ENCODE results near the gene SVOP. TPM values are rescaled to one million over a fixed set of nuclear protein-coding genes. Genes with fewer than 3 reads are reported as not detected.
A peak's percentile ranks its signal among the peaks of the same experiment; 100 is the strongest.
"Not testable (repeated sequence)": the region's sequence is repeated elsewhere in the genome, so short reads cannot be mapped to it uniquely, and the experiment has no call there.

SVOP gene
- total RNA-seq, 3 donors from 2014 or later (not counting 1 experiment from before 2014, with no cell fraction given): not detected

DNA sequence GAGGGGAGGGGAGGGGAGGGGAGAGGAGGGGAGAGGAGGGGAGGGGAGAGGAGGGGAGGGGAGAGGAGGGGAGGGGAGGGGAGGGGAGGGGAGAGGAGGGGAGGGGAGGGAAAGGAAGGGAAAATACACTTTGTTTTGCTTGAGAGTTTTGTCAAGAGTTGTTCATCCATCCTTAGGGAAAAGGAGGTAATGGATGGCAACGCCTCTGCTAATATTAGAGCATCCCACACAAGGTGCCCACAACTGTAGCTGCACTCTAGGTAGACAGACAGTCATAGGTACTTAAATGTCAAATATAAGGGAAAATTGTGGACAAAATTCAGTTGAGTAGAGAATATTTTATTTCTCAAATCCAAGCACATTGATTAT is 161.0 kb downstream of the SVOP start:
- H3K36me3 ChIP-seq (ENCODE audit: control insufficient read depth, insufficient read depth, low read length): no peaks in the 10 kb centered on the region

DNA sequence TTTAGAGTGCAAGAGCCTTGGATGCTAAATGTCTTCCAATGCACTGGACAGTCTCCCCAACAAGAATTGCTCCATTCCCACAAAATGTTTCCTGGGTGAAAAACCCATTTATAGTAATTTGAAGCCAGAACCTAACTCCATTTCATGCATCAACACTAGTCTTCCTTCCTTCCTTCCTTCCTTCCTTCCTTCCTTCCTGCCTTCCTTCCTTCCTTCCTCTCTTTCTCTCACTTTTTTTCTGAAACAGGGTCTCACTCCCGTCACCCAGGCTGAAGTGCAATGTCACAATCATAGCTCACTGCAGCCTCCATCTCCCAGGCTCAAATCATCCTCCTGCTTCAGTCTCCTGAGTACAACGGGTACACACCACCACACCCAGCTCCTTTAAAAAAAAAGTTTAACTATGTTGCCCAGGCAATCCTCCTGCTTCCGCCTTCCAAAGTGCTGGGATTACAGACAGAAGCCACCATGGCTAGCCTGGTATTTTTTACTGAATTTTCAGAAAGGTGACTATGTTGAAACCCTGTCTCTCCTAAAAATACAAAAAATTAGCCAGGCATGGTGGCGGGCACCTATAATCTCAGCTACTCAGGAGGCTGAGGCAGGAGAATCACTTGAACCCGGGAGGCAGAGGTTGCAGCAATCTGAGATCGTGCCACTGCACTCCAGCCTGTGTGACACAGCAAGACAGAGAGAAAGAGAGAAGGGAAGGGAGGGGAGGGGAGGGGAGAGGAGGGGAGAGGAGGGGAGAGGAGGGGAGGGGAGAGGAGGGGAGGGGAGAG is 161.5 kb downstream of the SVOP start:
- peaks cover 39 to 41% of the 10 kb centered on the region in 2 donors for H3K4me1 Mint-ChIP-seq
- H3K4me1 ChIP-seq (ENCODE audit: control insufficient read depth, insufficient read depth, low read length): peaks cover 42% of the 10 kb centered on the region
- ATAC-seq; H3K27me3 ChIP-seq (ENCODE audit: control insufficient read depth, insufficient read depth, low read length); H3K4me3 ChIP-seq (ENCODE audit: low read length); H3K9me3 ChIP-seq (ENCODE audit: control insufficient read depth, insufficient read depth, low read length); H3K27ac ChIP-seq (ENCODE audit: low read length); H3K9me3 Mint-ChIP-seq; H3K27me3 Mint-ChIP-seq (ENCODE audit: low read depth in 2 of 2); H3K36me3 ChIP-seq (ENCODE audit: control insufficient read depth, insufficient read depth, low read length); intact Hi-C loops (cut with micrococcal nuclease); H3K36me3 Mint-ChIP-seq; DNase-seq: not testable (repeated sequence)
- 36% methylated on average over 6 of the region's 6 CpGs for WGBS (ENCODE audit: insufficient coverage)
- peak overlapping the region; percentile 90 for H3K4me3 Mint-ChIP-seq
- peak overlapping the region in 1 of 2 donors; percentile 90 for H3K27ac Mint-ChIP-seq

More for the DNA sequence above, 161.0 kb downstream of the SVOP start:
- peaks cover 36 to 37% of the 10 kb centered on the region in 2 donors for H3K4me1 Mint-ChIP-seq
- no peaks in the 10 kb centered on the region for H3K36me3 Mint-ChIP-seq
- Histone ChIP-seq H3K9me3 (ENCODE audit: control insufficient read depth, insufficient read depth, low read length) (no peaks in the 10 kb centered on the region), H3K4me1 (ENCODE audit: control insufficient read depth, insufficient read depth, low read length) (peaks cover 37% of the 10 kb centered on the region), H3K27ac (ENCODE audit: low read length) (no peak overlapping the region), H3K27me3 (ENCODE audit: control insufficient read depth, insufficient read depth, low read length) (no peaks in the 10 kb centered on the region), H3K4me3 (ENCODE audit: low read length) (no peak overlapping the region)
- no peaks in the 10 kb centered on the region for H3K9me3 Mint-ChIP-seq
- no peak overlapping the region for H3K4me3 Mint-ChIP-seq
- DNase-seq (no peak), ATAC-seq (no peak)
- H3K27me3 Mint-ChIP-seq (ENCODE audit: low read depth in 2 of 2): peaks cover 0 to 2% of the 10 kb centered on the region in 2 donors
- intact Hi-C loops (cut with micrococcal nuclease): no loop called here
- TF ChIP-seq, protein P1, sequence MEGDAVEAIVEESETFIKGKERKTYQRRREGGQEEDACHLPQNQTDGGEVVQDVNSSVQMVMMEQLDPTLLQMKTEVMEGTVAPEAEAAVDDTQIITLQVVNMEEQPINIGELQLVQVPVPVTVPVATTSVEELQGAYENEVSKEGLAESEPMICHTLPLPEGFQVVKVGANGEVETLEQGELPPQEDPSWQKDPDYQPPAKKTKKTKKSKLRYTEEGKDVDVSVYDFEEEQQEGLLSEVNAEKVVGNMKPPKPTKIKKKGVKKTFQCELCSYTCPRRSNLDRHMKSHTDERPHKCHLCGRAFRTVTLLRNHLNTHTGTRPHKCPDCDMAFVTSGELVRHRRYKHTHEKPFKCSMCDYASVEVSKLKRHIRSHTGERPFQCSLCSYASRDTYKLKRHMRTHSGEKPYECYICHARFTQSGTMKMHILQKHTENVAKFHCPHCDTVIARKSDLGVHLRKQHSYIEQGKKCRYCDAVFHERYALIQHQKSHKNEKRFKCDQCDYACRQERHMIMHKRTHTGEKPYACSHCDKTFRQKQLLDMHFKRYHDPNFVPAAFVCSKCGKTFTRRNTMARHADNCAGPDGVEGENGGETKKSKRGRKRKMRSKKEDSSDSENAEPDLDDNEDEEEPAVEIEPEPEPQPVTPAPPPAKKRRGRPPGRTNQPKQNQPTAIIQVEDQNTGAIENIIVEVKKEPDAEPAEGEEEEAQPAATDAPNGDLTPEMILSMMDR (IDR thresholded peaks at IDR 0.05): no peak
- 100% methylated on average over 1 of the region's 1 CpG for WGBS (ENCODE audit: insufficient coverage)
- H3K27ac Mint-ChIP-seq: no peak overlapping the region

DNA sequence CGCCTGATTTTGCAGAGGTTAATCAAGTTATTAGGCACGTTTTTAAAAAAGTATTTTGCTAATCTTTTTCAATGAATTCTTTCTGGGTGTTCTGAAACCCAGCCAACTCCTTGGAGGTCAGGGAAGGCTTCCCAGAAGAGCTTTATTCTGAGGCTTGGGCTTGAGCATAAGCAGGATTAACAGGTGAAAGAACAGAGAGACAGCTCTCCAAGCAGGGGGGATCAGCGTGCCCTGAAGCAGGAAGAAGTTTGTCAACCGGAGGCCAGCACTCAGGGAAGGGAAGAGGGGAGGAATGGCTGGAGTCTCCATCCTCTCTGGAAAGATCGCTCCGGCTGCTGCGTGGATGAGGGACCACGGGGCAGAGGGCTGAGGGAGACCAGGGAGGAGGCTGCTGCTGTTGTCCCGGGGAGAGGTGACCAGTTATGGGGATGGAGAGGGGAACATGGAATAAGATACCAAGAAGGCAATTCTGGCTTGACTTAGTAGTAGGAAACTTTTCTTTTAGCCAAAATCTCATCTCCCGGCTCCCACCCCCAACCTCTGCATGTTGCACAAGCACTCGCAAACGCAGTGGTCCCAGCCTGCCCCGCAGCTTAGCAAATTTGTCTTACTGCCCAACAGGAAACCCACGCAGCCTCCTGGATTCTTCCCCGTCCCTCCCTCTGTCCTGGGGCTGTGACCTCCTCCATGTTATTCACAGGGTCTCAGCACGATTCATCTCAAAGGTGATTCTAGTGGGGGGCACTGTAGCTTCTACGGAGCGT is 162.4 kb downstream of the SVOP start:
- peaks cover 0 to 2% of the 10 kb centered on the region in 2 donors for H3K27me3 Mint-ChIP-seq (ENCODE audit: low read depth in 2 of 2)
- Histone ChIP-seq H3K36me3 (ENCODE audit: control insufficient read depth, insufficient read depth, low read length) (no peaks in the 10 kb centered on the region), H3K4me1 (ENCODE audit: control insufficient read depth, insufficient read depth, low read length) (peaks cover 42% of the 10 kb centered on the region), H3K9me3 (ENCODE audit: control insufficient read depth, insufficient read depth, low read length) (no peaks in the 10 kb centered on the region), H3K4me3 (ENCODE audit: low read length) (peak overlapping the region; percentile 52), H3K27me3 (ENCODE audit: control insufficient read depth, insufficient read depth, low read length) (no peaks in the 10 kb centered on the region), H3K27ac (ENCODE audit: low read length) (no peak overlapping the region)
- WGBS (ENCODE audit: insufficient coverage): 14% methylated on average over 18 of the region's 18 CpGs
- TF ChIP-seq, protein P1 (IDR thresholded peaks at IDR 0.05): no peak
- peaks cover 44 to 49% of the 10 kb centered on the region in 2 donors for H3K4me1 Mint-ChIP-seq
- H3K9me3 Mint-ChIP-seq: no peaks in the 10 kb centered on the region
- no peak for ATAC-seq
- peak overlapping the region; percentile 87 to 90 for H3K27ac Mint-ChIP-seq
- peak in 1 of 2 donors; percentile 29 for DNase-seq
- peak overlapping the region; percentile 90 for H3K4me3 Mint-ChIP-seq
- H3K36me3 Mint-ChIP-seq: peaks cover 6% of the 10 kb centered on the region
- intact Hi-C loops (cut with micrococcal nuclease): no loop called here

Other genes starting within 250 kb of the SVOP start
- 10 to 100 TPM; 57.4 to 74.1 (median 66.6) TPM for gene SSH1, start 163.5 kb downstream of the SVOP start, total RNA-seq
- not detected for gene DAO, start 141.0 kb downstream of the SVOP start, total RNA-seq
- gene USP30, start 31.5 kb upstream of the SVOP start, total RNA-seq: 10 to 100 TPM; 18.4 to 20.8 (median 20.1) TPM
- gene ALKBH2, start 72.4 kb upstream of the SVOP start, total RNA-seq: 10 to 100 TPM; 10.9 to 12.6 (median 11.9) TPM
- gene UNG, start 76.5 kb upstream of the SVOP start, total RNA-seq: 10 to 100 TPM in 1 of 3 donors, 1 to 10 TPM in 2; 8.7 to 10.7 (median 9.6) TPM
- gene ACACB, start 95.5 kb upstream of the SVOP start, total RNA-seq: 10 to 100 TPM in 1 of 3 donors, 1 to 10 TPM in 2; 4.1 to 14.3 (median 8.4) TPM

Measured in natural killer cell (primary cell).